Measurements from ENCODE around the gene MAP3K6.
A peak's percentile ranks its signal among the peaks of the same experiment; 100 is the strongest.
"Not testable (repeated sequence)": the region's sequence is repeated elsewhere in the genome, so short reads cannot be mapped to it uniquely, and the experiment has no call there.

MAP3K6 gene

GRCh38 chr1:27398405-27399149 lies 31.8 kb upstream of the MAP3K6 start:
- no peak for DNase-seq (ENCODE audit: low spot score)

GRCh38 chr1:27397749-27398148 lies 31.0 kb upstream of the MAP3K6 start:
- no peak for DNase-seq (ENCODE audit: low spot score)

DNA sequence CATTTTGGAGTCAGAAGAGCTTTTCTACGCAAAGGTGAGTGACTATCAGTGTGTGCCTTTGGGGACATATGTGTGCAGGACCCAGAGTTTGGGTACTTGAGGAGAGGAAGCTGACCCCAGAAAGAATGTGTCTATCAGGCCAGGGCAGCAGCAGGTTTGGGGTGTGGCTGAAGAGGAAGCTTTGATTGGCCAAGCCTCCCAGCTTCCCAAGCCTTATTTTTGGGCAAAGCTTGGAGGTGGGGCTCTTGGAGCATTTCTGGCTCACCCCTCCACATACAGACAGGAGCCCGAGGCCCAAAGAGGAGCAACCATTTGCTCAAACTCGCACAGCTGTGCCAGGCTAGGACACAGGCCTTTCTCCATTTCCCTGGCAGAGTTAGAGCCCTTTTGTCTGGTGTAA lies 30.3 kb upstream of the MAP3K6 start:
- no peak for DNase-seq (ENCODE audit: low spot score)

GRCh38 chr1:27395441-27396195 lies 28.9 kb upstream of the MAP3K6 start:
- DNase-seq (ENCODE audit: low spot score), result no peak

- no peak for DNase-seq (ENCODE audit: low spot score)
Measured at GRCh38 chr1:27394925-27395324, 28.2 kb upstream of the MAP3K6 start.

- no peak for DNase-seq (ENCODE audit: low spot score)
Measured at GRCh38 chr1:27394282-27394658, 27.5 kb upstream of the MAP3K6 start.

DNA sequence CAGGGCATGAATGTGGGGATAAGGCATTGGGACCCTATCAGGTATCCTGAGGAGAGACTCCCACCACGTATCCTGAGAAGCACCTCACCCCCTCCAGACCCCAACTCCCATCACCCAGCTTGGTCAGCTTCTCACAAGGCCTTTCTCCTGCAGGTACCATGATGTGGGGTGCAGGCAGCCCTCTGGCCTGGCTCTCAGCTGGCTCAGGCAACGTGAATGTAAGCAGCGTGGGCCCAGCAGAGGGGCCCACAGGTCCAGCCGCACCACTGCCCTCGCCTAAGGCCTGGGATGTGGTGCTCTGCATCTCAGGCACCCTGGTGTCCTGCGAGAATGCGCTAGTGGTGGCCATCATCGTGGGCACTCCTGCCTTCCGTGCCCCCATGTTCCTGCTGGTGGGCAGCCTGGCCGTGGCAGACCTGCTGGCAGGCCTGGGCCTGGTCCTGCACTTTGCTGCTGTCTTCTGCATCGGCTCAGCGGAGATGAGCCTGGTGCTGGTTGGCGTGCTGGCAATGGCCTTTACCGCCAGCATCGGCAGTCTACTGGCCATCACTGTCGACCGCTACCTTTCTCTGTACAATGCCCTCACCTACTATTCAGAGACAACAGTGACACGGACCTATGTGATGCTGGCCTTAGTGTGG lies 27.0 kb upstream of the MAP3K6 start:
- DNase-seq (ENCODE audit: low spot score), result no peak

GRCh38 chr1:27392778-27393635 lies 26.2 kb upstream of the MAP3K6 start:
- no peak for DNase-seq (ENCODE audit: low spot score)

DNA sequence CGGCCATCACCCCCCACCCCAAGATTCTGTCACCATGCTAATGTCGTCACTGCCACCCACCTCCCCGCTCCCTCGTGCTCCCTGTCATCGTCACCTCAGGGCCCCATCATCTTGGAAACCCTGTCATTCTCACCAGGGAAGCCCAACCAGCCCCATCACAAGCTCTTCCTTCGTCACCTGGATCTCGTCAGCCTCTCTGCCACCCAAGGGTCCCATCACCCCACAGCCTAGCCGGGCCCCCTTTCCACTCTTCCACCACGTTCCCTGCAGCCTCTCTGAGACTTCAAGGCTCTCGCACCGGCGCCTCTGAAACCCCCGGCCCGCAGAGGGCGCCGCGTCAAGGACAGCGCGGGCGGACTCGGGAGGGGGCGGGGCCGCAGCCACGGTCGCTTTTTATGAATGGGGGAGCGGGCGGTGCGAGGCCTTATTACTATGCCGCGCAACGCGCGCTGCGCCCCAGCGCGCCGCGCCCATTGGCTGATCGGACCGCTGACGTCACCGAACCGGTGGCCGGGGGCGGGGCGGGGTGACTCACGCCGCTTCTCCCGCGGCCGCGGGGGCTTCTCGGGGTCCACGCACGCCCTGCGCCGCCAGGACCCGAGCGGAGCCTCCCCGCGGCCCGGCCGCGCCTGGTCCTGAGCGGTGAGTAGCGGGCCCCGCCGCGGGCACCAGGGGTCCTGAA lies 25.5 kb upstream of the MAP3K6 start, which contains the start of gene GPR3:
GPR3 (plus strand) TSS at position 527 of the 682 bp plus-strand sequence. CDS start 1,177 bp downstream, outside the sequence.
- DNase-seq (ENCODE audit: low spot score), result peak; percentile 83

- DNase-seq (ENCODE audit: low spot score), result no peak
Measured at GRCh38 chr1:27391511-27392095, 24.8 kb upstream of the MAP3K6 start.

DNA sequence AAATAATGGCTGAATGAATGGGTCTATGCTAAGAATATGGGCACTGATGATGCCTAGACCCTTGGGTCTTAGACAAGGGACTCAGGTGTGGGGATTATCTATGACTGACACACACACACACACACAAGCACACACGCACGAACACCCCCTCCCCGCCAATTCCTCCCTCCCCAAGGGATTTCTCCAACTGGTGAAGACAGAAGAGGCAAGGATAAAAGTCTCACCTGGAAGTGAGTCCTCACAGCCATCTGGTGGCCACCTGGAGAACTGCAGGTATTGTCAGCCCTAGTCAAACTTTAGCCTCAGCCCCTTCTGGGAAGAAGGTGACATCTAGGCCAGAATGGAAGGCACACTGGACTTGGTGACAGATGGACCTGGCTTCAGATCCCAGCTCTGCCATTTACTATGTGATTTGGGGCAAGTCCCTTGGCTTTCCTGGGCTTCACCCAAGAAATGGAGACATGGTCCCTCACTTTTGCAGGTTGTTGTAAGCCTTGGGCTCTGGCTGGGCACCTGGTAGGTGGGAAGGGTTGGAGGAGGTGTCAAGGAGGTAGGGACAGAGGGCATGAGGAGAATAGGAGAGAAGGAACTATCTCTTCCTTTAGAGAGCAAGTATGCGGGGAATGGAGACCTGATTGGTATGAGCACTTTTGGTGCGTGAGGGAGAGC lies 21.7 kb upstream of the MAP3K6 start:
- DNase-seq (ENCODE audit: low spot score), result peak; percentile 54

GRCh38 chr1:27384797-27385196 lies 18.0 kb upstream of the MAP3K6 start:
- DNase-seq (ENCODE audit: low spot score), result not testable (repeated sequence)

DNA sequence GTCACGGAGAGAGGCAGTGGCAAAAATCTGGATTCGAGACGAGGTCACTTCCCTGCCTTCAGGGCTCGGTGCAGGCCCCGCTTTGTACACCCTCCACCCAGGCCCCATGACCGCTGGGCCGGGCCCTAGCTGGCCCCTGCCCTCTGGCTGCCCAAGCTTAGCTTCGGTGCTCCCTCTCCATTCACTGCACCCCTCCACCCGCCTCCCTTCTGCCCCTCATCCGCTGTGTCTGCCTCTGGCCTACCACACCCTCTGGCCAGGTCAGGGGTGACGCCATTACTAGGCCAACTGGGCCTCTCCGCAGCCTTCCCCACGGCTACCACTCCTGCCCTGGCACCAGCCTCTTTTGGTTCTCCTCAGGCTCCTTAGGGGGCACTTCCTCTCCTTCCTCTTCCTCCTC lies 16.9 kb upstream of the MAP3K6 start:
- no peak for DNase-seq (ENCODE audit: low spot score)

GRCh38 chr1:27383039-27383605 lies 16.4 kb upstream of the MAP3K6 start, which contains the start of gene CD164L2:
TSS of gene CD164L2 (minus strand) at chr1:27383333. CDS start at chr1:27383239, 94 bp downstream.
- no peak for DNase-seq (ENCODE audit: low spot score)

- no peak for DNase-seq (ENCODE audit: low spot score)
Measured at GRCh38 chr1:27381969-27382762, 15.4 kb upstream of the MAP3K6 start.

GRCh38 chr1:27380766-27381733 lies 14.3 kb upstream of the MAP3K6 start:
- no peak for DNase-seq (ENCODE audit: low spot score)

DNA sequence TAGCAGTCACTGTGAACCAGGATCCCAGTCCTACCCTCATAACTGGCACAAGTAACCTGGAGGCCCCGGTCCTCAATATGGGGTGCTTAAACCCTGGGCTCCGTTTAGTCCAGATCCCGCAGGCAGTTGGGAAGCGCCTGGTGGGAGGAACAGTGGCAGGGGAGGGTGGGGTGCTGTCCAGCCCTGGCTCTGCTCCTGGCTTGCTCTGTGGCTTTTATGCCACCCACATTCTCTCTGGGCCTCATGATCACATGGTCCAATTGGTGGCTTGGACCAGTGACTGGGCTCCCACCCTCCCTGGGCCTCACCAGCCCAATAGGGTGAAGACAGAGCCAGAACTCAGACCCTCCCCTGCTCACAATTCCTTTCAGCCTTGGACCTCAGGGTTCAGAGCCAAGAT lies 13.5 kb upstream of the MAP3K6 start:
- no peak for DNase-seq (ENCODE audit: low spot score)

All from SK-N-DZ (cell line).